ENCODE results near the gene DACT2. TPM values are rescaled to one million over a fixed set of nuclear protein-coding genes. Genes with fewer than 3 reads are reported as not detected.

DACT2 gene
- total and polyA plus RNA-seq, 2 of the 8 experiments (the other 6 are each of a cell fraction or from before 2014, with no cell fraction given) = 2.9 to 3.1 TPM

DNA sequence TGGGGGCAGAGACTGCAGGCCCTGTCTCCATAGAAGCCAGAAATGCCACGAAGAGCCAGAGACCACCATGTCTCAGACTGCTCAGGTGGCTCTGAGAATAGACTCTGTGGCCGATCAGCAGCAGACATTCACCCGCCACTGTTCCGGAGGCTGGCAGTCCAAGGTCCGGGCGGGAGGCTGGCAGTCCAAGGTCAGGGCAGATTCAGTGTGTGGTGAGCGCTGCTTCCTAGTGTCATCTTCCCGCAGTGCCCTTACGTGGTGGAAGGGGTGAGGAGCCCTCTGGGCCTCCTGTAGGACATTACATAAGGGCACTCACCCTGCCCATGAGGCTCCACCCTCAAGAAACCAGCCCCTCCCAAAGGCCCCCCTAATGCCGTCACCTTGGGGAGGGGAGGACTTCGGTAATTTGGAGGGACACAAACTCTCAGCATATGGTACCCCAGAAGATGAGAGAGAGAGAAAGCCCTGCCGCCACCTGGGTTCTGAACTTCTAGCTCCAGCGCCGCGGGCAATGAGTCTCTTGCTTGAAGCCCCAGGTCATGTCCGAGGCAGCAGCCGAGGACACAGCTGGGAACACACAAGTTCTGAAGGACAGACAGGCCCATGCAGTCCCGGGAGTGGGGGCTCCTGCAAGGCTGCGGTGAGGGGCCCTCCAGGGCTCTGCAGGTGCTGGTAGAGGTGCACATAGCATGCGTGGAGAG is 36.4 kb downstream of the DACT2 start (continued):
- TF ChIP-seq, protein P1, sequence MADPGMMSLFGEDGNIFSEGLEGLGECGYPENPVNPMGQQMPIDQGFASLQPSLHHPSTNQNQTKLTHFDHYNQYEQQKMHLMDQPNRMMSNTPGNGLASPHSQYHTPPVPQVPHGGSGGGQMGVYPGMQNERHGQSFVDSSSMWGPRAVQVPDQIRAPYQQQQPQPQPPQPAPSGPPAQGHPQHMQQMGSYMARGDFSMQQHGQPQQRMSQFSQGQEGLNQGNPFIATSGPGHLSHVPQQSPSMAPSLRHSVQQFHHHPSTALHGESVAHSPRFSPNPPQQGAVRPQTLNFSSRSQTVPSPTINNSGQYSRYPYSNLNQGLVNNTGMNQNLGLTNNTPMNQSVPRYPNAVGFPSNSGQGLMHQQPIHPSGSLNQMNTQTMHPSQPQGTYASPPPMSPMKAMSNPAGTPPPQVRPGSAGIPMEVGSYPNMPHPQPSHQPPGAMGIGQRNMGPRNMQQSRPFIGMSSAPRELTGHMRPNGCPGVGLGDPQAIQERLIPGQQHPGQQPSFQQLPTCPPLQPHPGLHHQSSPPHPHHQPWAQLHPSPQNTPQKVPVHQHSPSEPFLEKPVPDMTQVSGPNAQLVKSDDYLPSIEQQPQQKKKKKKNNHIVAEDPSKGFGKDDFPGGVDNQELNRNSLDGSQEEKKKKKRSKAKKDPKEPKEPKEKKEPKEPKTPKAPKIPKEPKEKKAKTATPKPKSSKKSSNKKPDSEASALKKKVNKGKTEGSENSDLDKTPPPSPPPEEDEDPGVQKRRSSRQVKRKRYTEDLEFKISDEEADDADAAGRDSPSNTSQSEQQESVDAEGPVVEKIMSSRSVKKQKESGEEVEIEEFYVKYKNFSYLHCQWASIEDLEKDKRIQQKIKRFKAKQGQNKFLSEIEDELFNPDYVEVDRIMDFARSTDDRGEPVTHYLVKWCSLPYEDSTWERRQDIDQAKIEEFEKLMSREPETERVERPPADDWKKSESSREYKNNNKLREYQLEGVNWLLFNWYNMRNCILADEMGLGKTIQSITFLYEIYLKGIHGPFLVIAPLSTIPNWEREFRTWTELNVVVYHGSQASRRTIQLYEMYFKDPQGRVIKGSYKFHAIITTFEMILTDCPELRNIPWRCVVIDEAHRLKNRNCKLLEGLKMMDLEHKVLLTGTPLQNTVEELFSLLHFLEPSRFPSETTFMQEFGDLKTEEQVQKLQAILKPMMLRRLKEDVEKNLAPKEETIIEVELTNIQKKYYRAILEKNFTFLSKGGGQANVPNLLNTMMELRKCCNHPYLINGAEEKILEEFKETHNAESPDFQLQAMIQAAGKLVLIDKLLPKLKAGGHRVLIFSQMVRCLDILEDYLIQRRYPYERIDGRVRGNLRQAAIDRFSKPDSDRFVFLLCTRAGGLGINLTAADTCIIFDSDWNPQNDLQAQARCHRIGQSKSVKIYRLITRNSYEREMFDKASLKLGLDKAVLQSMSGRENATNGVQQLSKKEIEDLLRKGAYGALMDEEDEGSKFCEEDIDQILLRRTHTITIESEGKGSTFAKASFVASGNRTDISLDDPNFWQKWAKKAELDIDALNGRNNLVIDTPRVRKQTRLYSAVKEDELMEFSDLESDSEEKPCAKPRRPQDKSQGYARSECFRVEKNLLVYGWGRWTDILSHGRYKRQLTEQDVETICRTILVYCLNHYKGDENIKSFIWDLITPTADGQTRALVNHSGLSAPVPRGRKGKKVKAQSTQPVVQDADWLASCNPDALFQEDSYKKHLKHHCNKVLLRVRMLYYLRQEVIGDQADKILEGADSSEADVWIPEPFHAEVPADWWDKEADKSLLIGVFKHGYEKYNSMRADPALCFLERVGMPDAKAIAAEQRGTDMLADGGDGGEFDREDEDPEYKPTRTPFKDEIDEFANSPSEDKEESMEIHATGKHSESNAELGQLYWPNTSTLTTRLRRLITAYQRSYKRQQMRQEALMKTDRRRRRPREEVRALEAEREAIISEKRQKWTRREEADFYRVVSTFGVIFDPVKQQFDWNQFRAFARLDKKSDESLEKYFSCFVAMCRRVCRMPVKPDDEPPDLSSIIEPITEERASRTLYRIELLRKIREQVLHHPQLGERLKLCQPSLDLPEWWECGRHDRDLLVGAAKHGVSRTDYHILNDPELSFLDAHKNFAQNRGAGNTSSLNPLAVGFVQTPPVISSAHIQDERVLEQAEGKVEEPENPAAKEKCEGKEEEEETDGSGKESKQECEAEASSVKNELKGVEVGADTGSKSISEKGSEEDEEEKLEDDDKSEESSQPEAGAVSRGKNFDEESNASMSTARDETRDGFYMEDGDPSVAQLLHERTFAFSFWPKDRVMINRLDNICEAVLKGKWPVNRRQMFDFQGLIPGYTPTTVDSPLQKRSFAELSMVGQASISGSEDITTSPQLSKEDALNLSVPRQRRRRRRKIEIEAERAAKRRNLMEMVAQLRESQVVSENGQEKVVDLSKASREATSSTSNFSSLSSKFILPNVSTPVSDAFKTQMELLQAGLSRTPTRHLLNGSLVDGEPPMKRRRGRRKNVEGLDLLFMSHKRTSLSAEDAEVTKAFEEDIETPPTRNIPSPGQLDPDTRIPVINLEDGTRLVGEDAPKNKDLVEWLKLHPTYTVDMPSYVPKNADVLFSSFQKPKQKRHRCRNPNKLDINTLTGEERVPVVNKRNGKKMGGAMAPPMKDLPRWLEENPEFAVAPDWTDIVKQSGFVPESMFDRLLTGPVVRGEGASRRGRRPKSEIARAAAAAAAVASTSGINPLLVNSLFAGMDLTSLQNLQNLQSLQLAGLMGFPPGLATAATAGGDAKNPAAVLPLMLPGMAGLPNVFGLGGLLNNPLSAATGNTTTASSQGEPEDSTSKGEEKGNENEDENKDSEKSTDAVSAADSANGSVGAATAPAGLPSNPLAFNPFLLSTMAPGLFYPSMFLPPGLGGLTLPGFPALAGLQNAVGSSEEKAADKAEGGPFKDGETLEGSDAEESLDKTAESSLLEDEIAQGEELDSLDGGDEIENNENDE (IDR thresholded peaks at IDR 0.05; ENCODE audit: insufficient replicate concordance, low read length) = no peak
- TF ChIP-seq POLR2A (IDR thresholded peaks at IDR 0.05; ENCODE audit: control extremely low read depth in 1 of 2, low read depth in 2 of 2, low read length in 2 of 2) = no peak
- no peak for TF ChIP-seq RBBP5 (IDR thresholded peaks at IDR 0.05; ENCODE audit: borderline replicate concordance, low read depth, low read length)
- TF ChIP-seq ZNF274 (IDR thresholded peaks at IDR 0.05; ENCODE audit: borderline replicate concordance, extremely low read depth, low read length) = no peak
- TF ChIP-seq RNF2 (IDR thresholded peaks at IDR 0.05; ENCODE audit: borderline replicate concordance, low read depth, low read length, missing control alignments, poor library complexity, severe bottlenecking) = no peak
- TF ChIP-seq RXRA (IDR thresholded peaks at IDR 0.05; ENCODE audit: insufficient read depth, low read depth, low read length) = no peak
- no peak for TF ChIP-seq CHD1 (IDR thresholded peaks at IDR 0.05; ENCODE audit: low read depth, low read length)
- no peak for TF ChIP-seq ASH2L (IDR thresholded peaks at IDR 0.05; ENCODE audit: low read length)
- no peak for TF ChIP-seq KDM4A (IDR thresholded peaks at IDR 0.05; ENCODE audit: low read depth, low read length, severe bottlenecking)
